Tibial nerve (tissue), 3 donors: ENCODE data around the gene DET1.
"Not testable (repeated sequence)": the region's sequence is repeated elsewhere in the genome, so short reads cannot be mapped to it uniquely, and the experiment has no call there.

ENCODE experiments used
- POLR2A ChIP-seq, 2 donors: fragments of 450-650 bp; IDR thresholded peaks; one replicate each; pipeline ENCODE4 v1.6.1; 2017; ENCODE audit warnings: antibody characterized with exemption in 2 of 2, mild to moderate bottlenecking in 2 of 2, moderate library complexity in 2 of 2
- TF ChIP-seq, protein P1 (sequence below), 5 experiments: fragments of 200-600 bp in 3 of 5; fragments of 450-650 bp in 2 of 5; sonication (generic) in 3 of 5; IDR thresholded peaks; one replicate each; pipeline ENCODE4 v1.5.1; 2016 to 2019; ENCODE audit warnings: antibody characterized with exemption in 5 of 5, mild to moderate bottlenecking in 3 of 5, moderate library complexity in 2 of 5

DNA sequence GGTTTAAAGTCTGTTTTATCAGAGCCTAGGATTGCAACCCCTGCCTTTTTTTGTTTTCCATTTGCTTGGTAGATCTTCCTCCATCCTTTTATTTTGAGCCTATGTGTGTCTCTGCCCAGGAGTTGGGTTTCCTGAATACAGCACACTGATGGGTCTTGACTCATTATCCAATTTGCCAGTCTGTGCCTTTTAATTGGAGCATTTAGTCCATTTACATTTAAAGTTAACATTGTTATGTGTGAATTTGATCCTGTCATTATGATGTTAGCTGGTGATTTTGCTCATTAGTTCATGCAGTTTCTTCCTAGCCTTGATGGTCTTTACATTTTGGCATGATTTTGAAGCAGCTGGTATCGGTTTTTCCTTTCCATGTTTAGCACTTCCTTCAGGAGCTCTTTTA is 11.5 kb upstream of the DET1 start:
- TF ChIP-seq, protein P1, sequence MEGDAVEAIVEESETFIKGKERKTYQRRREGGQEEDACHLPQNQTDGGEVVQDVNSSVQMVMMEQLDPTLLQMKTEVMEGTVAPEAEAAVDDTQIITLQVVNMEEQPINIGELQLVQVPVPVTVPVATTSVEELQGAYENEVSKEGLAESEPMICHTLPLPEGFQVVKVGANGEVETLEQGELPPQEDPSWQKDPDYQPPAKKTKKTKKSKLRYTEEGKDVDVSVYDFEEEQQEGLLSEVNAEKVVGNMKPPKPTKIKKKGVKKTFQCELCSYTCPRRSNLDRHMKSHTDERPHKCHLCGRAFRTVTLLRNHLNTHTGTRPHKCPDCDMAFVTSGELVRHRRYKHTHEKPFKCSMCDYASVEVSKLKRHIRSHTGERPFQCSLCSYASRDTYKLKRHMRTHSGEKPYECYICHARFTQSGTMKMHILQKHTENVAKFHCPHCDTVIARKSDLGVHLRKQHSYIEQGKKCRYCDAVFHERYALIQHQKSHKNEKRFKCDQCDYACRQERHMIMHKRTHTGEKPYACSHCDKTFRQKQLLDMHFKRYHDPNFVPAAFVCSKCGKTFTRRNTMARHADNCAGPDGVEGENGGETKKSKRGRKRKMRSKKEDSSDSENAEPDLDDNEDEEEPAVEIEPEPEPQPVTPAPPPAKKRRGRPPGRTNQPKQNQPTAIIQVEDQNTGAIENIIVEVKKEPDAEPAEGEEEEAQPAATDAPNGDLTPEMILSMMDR (IDR thresholded peaks at IDR 0.05) = not testable (repeated sequence)
- not testable (repeated sequence) for TF ChIP-seq POLR2A (IDR thresholded peaks at IDR 0.05)
